D721Med (cell line): ENCODE results near the gene JDP2.

Experiments used
- DNase-seq: peaks from one replicate; pipeline ENCODE4 v3.0.0; 2011; ENCODE audit warnings: low spot score; ENCODE audit not compliant: insufficient read length
- FAIRE-seq: peaks from 2 replicates; lab custom pipeline; 2011; peaks lifted over from hg19 to GRCh38; lab: Jason Lieb, UNC
- TF ChIP-seq, protein P1 (sequence below): IDR thresholded peaks from 2 replicates; pipeline ENCODE4 v1.5.1; 2012; ENCODE audit warnings: mild to moderate bottlenecking, control low read depth; ENCODE audit not compliant: insufficient read depth; ENCODE audit errors: missing control alignments

Gene JDP2

GRCh38 chr14:75399843-75400775 is 27.7 kb upstream of the JDP2 start:
- FAIRE-seq (no peak), DNase-seq (no peak)
- TF ChIP-seq, protein P1, sequence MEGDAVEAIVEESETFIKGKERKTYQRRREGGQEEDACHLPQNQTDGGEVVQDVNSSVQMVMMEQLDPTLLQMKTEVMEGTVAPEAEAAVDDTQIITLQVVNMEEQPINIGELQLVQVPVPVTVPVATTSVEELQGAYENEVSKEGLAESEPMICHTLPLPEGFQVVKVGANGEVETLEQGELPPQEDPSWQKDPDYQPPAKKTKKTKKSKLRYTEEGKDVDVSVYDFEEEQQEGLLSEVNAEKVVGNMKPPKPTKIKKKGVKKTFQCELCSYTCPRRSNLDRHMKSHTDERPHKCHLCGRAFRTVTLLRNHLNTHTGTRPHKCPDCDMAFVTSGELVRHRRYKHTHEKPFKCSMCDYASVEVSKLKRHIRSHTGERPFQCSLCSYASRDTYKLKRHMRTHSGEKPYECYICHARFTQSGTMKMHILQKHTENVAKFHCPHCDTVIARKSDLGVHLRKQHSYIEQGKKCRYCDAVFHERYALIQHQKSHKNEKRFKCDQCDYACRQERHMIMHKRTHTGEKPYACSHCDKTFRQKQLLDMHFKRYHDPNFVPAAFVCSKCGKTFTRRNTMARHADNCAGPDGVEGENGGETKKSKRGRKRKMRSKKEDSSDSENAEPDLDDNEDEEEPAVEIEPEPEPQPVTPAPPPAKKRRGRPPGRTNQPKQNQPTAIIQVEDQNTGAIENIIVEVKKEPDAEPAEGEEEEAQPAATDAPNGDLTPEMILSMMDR = no peak

- FAIRE-seq (peak; percentile 60), DNase-seq (peak; percentile 83)
- TF ChIP-seq, protein P1 = no peak
These were observed 26.5 kb upstream of the JDP2 start for GRCh38 chr14:75401361-75401760.

GRCh38 chr14:75402867-75403413 is 24.9 kb upstream of the JDP2 start:
- DNase-seq (no peak), FAIRE-seq (no peak)
- TF ChIP-seq, protein P1 = no peak

DNA sequence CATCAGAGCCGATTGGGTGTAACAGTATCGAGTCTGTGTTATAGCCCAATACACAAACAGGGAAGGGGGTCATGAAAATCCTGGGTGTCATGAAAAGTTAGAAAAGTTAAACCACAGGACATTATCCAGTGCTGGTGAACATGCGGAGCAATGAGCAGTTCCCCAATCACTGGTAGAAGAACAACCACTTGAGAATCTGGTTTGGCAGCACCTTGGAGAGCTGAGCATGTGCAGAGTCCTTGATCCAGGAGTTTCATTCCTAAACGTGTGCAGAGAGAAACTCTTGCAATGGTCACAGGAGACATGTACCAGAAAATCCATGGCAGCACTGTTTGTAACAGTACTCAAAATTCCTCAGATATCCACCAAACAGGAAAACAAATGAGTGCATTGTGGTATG is 23.0 kb upstream of the JDP2 start:
- FAIRE-seq (no peak), DNase-seq (no peak)
- TF ChIP-seq, protein P1 = no peak

DNA sequence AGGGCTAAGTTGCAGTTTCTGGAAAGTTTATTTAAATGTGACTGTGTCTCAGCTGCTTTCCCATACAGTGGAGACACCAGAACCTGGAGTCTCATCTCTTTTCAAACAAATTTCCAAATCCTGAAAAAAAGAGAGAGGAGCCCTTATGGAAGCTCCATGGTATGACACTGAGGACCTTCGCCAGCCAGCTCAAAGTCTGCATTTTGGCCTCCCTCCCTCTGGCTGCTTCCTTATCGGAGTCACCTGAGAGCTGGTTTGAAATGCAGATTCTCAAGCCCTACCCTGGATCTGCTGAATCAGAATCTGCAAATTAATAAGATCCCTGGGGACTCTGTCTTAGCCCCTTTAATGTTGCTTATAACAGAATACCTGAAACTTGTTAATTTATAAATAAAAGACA is 21.7 kb upstream of the JDP2 start:
- no peak for FAIRE-seq
- TF ChIP-seq, protein P1 = no peak
- DNase-seq = no peak

DNA sequence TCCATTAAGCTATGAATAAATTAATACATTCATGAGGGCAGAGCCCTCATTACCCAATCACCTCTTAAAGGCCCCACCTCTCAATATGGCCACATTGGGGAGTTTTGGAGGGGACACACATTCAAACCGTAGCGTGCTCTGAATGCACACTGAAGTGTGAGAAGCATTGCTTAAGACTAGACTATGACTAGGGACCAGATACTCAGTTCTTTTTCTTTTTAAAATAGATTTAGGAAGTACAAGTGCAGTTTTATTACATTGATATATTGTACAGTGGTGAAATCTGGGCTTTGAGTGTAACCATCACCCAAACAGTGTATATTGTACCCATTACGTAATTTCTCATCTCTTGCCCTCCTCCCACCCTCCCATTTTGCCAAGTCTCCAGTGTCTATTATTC is 21.0 kb upstream of the JDP2 start:
- no peak for FAIRE-seq
- TF ChIP-seq, protein P1 = no peak
- no peak for DNase-seq
